Daoy (cell line): ENCODE measurements around the gene PRR7. TPM values are rescaled to one million over a fixed set of nuclear protein-coding genes. Genes with fewer than 3 reads are reported as not detected.

ENCODE experiments used
- DNase-seq: peaks from one replicate; pipeline ENCODE4 v3.0.0-alpha.2; 2015; ENCODE audit warnings: low read depth
- total RNA-seq: library from RNA; depleted of rRNA; stranded (reverse); fragments of >200 nt; shearing (Covaris generic); gene quantifications from 2 replicates; pipeline ENCODE4 v1.2.3, GENCODE V29; 2014; rRNA removed

Gene PRR7
- total RNA-seq, 1 experiment from 2014 or later: 21.4 TPM

GRCh38 chr5:177497292-177498012, 50.8 kb downstream of the PRR7 start, which contains the start of gene PDLIM7:
Gene PDLIM7 (minus strand): TSS chr5:177497604. CDS start chr5:177496512, 1,092 bp downstream.
- peak; percentile 98 for DNase-seq

DNA sequence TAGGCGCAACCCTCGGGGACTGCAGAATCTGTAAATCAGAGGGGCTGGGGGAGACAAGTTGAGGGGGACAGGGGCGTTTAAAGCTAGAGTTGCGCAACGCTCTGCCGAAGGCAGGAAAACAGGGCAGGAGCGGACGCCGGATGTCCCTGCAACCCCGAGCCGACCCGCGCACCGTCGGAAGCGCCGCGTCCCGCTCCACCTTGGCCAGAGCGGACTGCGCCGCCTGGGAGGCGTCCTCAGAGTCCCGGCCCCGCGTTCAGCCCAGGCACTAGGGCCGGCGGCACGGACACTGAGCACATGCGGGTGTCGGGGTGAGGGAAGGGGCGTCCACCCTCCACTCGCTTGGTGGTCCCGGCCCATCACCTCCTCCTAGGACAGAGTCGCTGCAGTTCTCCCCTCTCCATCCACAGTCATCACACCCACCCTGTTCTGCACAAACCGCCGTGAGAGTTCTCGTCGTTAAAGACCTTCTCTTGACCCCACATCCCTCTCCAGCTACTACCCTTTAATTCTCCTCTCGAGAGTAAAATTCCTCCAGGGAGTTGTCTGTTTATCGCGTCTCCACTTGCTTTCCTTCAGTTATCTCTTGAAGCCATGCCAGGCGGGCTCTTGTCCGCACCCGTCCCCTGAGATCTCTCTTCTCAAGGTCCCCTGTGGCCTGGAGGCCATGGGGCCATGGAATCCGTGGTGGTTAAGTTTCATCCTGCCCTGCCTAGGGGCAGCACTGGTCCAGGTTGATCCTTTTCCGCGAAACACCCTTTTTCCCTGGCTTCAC, 51.6 kb downstream of the PRR7 start:
- no peak for DNase-seq

- DNase-seq: no peak
Observed at GRCh38 chr5:177499842-177500241, 53.2 kb downstream of the PRR7 start.

DNA sequence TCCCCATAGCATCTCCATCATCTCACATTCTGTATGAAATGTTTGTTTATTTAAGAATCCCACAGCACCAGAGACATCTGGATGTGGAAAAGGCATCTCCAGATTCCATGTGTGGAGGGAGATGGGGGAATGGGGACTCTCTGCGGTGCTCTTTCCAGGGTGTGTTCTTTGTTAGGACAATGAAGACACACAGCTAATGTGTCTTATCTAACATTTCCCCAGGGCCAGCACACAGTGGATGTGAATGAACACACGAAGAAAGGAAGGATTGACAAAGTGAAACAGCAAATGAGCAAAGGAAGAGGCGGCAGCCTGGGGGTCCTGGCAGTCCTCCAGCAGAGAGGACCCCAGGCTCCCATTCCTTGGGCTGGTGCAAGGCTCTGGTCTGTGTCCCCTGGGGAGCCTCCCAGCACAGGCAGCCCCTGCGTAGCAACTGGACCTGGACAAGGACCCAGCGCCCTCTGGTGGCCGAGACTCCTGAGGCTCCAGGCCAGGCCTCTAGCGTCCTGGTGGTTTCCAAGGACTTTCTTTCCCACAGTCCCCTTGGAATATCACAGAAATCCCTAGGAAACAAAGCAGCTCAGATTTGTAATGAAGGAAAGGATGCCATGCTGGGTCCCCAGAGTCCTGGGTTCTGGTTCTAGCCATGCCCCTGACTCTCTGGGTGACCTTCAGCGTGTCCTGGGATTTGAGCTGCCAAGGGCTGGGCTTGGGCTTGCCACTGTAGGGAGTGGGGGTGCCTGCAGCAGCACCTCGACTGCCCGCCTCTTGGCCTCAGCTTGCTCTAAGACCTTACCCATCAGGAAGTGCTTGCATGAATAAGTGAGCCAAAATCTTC, 54.3 kb downstream of the PRR7 start:
- DNase-seq: peak; percentile 90

DNA sequence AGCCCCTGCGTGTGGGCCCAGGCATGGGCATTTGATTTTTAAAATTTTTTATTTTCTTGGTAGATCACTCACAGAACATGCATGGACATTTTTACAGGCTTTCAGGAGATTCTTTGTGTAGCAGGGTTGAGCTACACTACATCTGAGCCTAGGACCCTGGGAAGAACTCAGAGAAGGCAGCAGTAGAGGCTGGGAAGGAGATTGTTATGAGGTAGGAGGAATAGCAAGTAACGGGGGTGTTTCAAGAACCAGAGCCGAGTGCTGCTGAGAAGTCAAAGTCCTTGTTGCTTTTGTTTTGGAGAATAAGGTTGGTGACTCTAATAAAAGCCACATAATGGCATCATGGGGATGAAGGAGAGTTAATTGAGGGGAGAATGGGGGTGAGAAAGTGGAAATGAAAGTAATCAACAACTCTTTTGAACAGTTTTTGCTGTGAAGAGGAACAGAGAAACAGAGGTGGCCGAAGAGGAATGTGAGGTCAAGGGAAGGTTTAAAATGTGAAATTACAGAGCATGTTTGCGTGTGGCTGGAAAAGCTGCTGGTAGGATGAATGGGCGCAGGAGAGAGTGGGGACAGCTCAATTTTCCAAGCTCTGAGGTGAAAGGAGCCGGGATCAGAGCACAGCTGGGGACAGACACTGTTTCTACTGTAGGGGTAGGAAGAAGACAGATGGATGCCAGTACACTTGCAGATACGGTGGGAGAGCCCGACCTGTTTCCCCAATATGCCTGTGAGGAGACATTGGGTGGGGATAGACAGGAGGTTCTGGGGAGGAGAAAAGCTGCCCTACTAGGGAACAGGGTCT, 55.5 kb downstream of the PRR7 start:
- no peak for DNase-seq

- DNase-seq: no peak
Observed at GRCh38 chr5:177502886-177503285, 56.3 kb downstream of the PRR7 start.

DNA sequence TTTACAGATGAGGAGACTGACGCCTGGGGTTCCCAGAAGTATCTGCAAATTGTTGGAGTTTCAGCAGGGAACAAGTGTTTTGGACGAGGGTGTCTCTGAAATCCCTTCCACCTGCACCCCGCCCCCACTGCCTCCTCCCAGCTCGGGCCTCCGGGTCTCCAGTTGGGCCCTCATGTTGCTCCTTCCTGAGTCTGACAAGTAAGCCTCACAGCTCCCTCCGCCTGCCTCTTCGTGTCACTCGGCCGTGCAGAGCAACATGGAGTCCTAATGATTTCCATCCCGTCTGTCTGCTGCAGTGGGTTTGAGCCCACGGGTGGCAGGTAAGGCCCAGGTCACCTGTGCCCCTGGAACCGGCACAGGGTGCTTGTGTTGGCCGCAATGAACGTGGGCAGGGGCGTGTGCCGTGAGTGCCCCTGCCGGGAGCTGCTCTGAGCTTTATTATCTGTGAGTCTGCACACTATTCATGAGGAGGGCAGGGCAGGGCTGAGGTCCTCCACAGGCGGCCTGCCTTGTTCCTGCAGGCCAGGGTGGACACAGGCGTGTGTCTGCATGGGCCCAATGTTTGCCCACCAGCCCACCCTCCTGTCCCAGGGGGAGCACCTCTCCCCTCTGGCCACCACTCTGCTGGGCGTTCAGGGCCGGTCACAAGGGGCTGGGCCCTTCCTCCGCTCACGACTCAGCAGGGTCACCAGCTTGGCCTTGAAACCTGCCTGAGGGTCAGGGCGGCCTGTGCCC, 56.9 kb downstream of the PRR7 start:
- DNase-seq: no peak

DNA sequence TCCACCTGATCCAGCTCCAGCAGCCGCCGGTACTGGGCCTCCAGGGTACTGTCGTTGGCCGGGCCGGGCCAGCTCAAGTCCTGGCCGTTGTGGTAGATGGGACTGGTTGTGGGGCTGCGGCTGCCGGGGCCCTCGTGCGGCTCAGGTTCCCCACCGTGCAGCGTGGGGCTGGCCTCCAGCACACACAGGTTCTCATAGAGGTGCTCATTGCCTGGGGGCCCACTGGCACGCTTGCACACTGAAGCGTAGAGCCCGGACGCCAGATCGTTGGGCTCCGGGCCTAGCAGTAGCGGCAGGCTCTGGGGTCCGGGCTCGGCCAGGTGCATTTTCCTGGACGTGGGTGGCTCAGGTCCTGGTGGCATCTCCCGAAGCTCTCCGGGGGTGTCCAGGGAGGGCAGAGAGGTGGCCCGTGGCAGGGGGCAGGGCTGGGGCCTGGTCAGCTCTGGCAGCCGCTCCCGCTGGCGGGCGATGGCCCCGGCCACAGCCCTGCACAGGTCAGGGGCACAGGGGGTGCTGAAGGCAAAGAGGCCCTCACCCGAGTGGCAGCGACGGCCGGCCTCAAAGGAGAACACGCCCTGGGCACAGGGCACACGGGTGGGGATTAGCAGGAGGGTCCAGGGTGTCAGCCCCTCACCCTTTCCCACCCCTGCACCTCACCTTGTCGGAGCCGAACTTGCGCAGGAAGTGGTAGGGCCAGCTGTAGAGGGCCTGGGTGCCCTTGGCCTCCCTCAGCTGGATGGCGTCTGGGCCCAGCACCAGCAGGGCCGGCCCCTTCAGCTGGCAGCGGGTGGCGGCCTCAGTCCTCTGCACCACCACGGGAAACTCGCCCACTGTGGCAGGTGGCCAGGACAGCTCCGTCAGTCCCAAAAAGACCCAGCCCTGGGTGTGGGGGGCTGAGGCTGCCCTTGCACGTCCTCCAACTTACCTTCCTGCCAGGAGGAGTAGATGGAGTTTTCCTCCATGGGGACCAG, 57.8 kb downstream of the PRR7 start:
- DNase-seq: no peak

GRCh38 chr5:177505075-177505474, 58.5 kb downstream of the PRR7 start:
- no peak for DNase-seq

Other genes with a start within 250 kb of the PRR7 start
- gene RAB24, start 143.1 kb upstream of the PRR7 start, total RNA-seq: 16.6 and 18.8 TPM in 2 replicates
- 434 and 468 TPM in 2 replicates for gene PRELID1, start 143.0 kb upstream of the PRR7 start, total RNA-seq
- gene MXD3, start 134.9 kb upstream of the PRR7 start, total RNA-seq: 16.7 and 23.4 TPM in 2 replicates
- gene LMAN2, start 95.1 kb upstream of the PRR7 start, total RNA-seq: 269 and 285 TPM in 2 replicates
- gene RGS14, start 88.9 kb upstream of the PRR7 start, total RNA-seq: 18.1 and 30.5 TPM in 2 replicates
- not detected in 2 replicates for gene SLC34A1, start 62.4 kb upstream of the PRR7 start, total RNA-seq
- gene PFN3, start 46.2 kb upstream of the PRR7 start, total RNA-seq: not detected in 2 replicates
- gene F12, start 37.2 kb upstream of the PRR7 start, total RNA-seq: 8.6 and 9.6 TPM in 2 replicates
- 67.3 and 71.8 TPM in 2 replicates for gene GRK6, start 20.1 kb upstream of the PRR7 start, total RNA-seq
- 166 and 187 TPM in 2 replicates for gene DBN1, start 26.8 kb downstream of the PRR7 start, total RNA-seq
- 197 and 234 TPM in 2 replicates for gene PDLIM7, start 50.8 kb downstream of the PRR7 start, total RNA-seq
- gene DOK3, start 63.0 kb downstream of the PRR7 start, total RNA-seq: 3.7 and 3.9 TPM in 2 replicates
- 68.7 and 91.5 TPM in 2 replicates for gene DDX41, start 70.1 kb downstream of the PRR7 start, total RNA-seq
- gene FAM193B, start 107.7 kb downstream of the PRR7 start, total RNA-seq: 14.6 and 26.7 TPM in 2 replicates
- gene TMED9, start 145.4 kb downstream of the PRR7 start, total RNA-seq: 94.7 and 105 TPM in 2 replicates
- gene B4GALT7, start 153.3 kb downstream of the PRR7 start, total RNA-seq: 35.1 and 51.0 TPM in 2 replicates